ENCODE data around the gene HIRA. TPM values are rescaled to one million over a fixed set of nuclear protein-coding genes. Genes with fewer than 3 reads are reported as not detected.

HIRA gene
- 10.1 TPM for polyA plus RNA-seq (2012; ENCODE audit: missing spikeins)

GRCh38 chr22:19431649-19432132 lies at the start of gene HIRA:
Gene HIRA (minus strand): TSS chr22:19431733. CDS start chr22:19431476, 257 bp downstream.
- FAIRE-seq (no peak), DNase-seq (ENCODE audit: insufficient read length) (peak; percentile 68)
- TF ChIP-seq POLR2AphosphoS5 (IDR thresholded peaks at IDR 0.05; ENCODE audit: low read depth, low read length) (no peak), TAF1 (IDR thresholded peaks at IDR 0.05; ENCODE audit: borderline replicate concordance, low read depth, low read length) (peak; percentile 90)

GRCh38 chr22:19480789-19481188 lies 49.3 kb upstream of the HIRA start:
- TF ChIP-seq TAF1 (IDR thresholded peaks at IDR 0.05; ENCODE audit: borderline replicate concordance, low read depth, low read length) (no peak), POLR2A (IDR thresholded peaks at IDR 0.05; ENCODE audit: low read depth, low read length) (no peak), POLR2AphosphoS5 (IDR thresholded peaks at IDR 0.05; ENCODE audit: low read depth, low read length) (no peak)
- DNase-seq (ENCODE audit: insufficient read length) (no peak), FAIRE-seq (no peak)

GRCh38 chr22:19480173-19480568 lies 48.6 kb upstream of the HIRA start:
- FAIRE-seq (no peak), DNase-seq (ENCODE audit: insufficient read length) (no peak)
- no peak for TF ChIP-seq TAF1 (IDR thresholded peaks at IDR 0.05; ENCODE audit: borderline replicate concordance, low read depth, low read length)
- TF ChIP-seq POLR2A (IDR thresholded peaks at IDR 0.05; ENCODE audit: low read depth, low read length), result no peak
- no peak for TF ChIP-seq POLR2AphosphoS5 (IDR thresholded peaks at IDR 0.05; ENCODE audit: low read depth, low read length)

GRCh38 chr22:19479355-19480172 lies 48.0 kb upstream of the HIRA start, which contains the start of gene CDC45:
Gene CDC45 (plus strand): TSS chr22:19479920. CDS start chr22:19479969, 49 bp downstream.
- peak; percentile 93 for FAIRE-seq
- DNase-seq (ENCODE audit: insufficient read length), result peak; percentile 89
- 0 out of 2 replicates have a peak, but pooled peaks have one; percentile 41 for TF ChIP-seq TAF1 (IDR thresholded peaks at IDR 0.05; ENCODE audit: borderline replicate concordance, low read depth, low read length)
- 0 out of 2 replicates have a peak, but pooled peaks have one; percentile 37 for TF ChIP-seq POLR2AphosphoS5 (IDR thresholded peaks at IDR 0.05; ENCODE audit: low read depth, low read length)
- peak; percentile 66; the same call in 1 of the 2 replicates for TF ChIP-seq POLR2A (IDR thresholded peaks at IDR 0.05; ENCODE audit: low read depth, low read length)

GRCh38 chr22:19478901-19479354 lies 47.4 kb upstream of the HIRA start, which contains the start of gene UFD1:
Gene UFD1 (minus strand): TSS chr22:19479193. CDS start chr22:19479085, 108 bp downstream.
- no peak for FAIRE-seq

GRCh38 chr22:19478045-19478900 lies 46.7 kb upstream of the HIRA start:
- no peak for TF ChIP-seq POLR2AphosphoS5 (IDR thresholded peaks at IDR 0.05; ENCODE audit: low read depth, low read length)
- no peak for TF ChIP-seq TAF1 (IDR thresholded peaks at IDR 0.05; ENCODE audit: borderline replicate concordance, low read depth, low read length)
- TF ChIP-seq POLR2A (IDR thresholded peaks at IDR 0.05; ENCODE audit: low read depth, low read length), result no peak
- FAIRE-seq, result peak; percentile 73
- no peak for DNase-seq (ENCODE audit: insufficient read length)

More at GRCh38 chr22:19478901-19479354, 47.4 kb upstream of the HIRA start, which contains the start of gene UFD1:
- DNase-seq (ENCODE audit: insufficient read length), result peak; percentile 73
- peak; percentile 73 for TF ChIP-seq TAF1 (IDR thresholded peaks at IDR 0.05; ENCODE audit: borderline replicate concordance, low read depth, low read length)
- peak; percentile 58; the same call in 1 of the 2 replicates for TF ChIP-seq POLR2AphosphoS5 (IDR thresholded peaks at IDR 0.05; ENCODE audit: low read depth, low read length)
- peak; percentile 64; the same call in 1 of the 2 replicates for TF ChIP-seq POLR2A (IDR thresholded peaks at IDR 0.05; ENCODE audit: low read depth, low read length)

GRCh38 chr22:19477321-19478044 lies 46.0 kb upstream of the HIRA start:
- no peak for FAIRE-seq
- no peak for TF ChIP-seq POLR2AphosphoS5 (IDR thresholded peaks at IDR 0.05; ENCODE audit: low read depth, low read length)
- no peak for TF ChIP-seq TAF1 (IDR thresholded peaks at IDR 0.05; ENCODE audit: borderline replicate concordance, low read depth, low read length)
- no peak for TF ChIP-seq POLR2A (IDR thresholded peaks at IDR 0.05; ENCODE audit: low read depth, low read length)
- no peak for DNase-seq (ENCODE audit: insufficient read length)

GRCh38 chr22:19476023-19476422 lies 44.5 kb upstream of the HIRA start:
- TF ChIP-seq POLR2AphosphoS5 (IDR thresholded peaks at IDR 0.05; ENCODE audit: low read depth, low read length) (no peak), POLR2A (IDR thresholded peaks at IDR 0.05; ENCODE audit: low read depth, low read length) (no peak), TAF1 (IDR thresholded peaks at IDR 0.05; ENCODE audit: borderline replicate concordance, low read depth, low read length) (no peak)
- DNase-seq (ENCODE audit: insufficient read length) (no peak), FAIRE-seq (no peak)

- no peak for TF ChIP-seq TAF1 (IDR thresholded peaks at IDR 0.05; ENCODE audit: borderline replicate concordance, low read depth, low read length)
- no peak for TF ChIP-seq POLR2AphosphoS5 (IDR thresholded peaks at IDR 0.05; ENCODE audit: low read depth, low read length)
- no peak for TF ChIP-seq POLR2A (IDR thresholded peaks at IDR 0.05; ENCODE audit: low read depth, low read length)
- no peak for DNase-seq (ENCODE audit: insufficient read length)
- FAIRE-seq, result no peak
These were observed 42.0 kb upstream of the HIRA start for GRCh38 chr22:19473578-19473977.

- no peak for TF ChIP-seq POLR2AphosphoS5 (IDR thresholded peaks at IDR 0.05; ENCODE audit: low read depth, low read length)
- TF ChIP-seq POLR2A (IDR thresholded peaks at IDR 0.05; ENCODE audit: low read depth, low read length), result no peak
- TF ChIP-seq TAF1 (IDR thresholded peaks at IDR 0.05; ENCODE audit: borderline replicate concordance, low read depth, low read length), result no peak
- FAIRE-seq, result no peak
- no peak for DNase-seq (ENCODE audit: insufficient read length)
These were observed 40.7 kb upstream of the HIRA start for GRCh38 chr22:19472233-19472632.
